GM21576 (cell line): Measurements from ENCODE around the gene TMIGD3.
A peak's percentile ranks its signal among the peaks of the same experiment; 100 is the strongest.

ENCODE experiments used
- ATAC-seq: cut with Tn5 transposase; IDR thresholded peaks from one replicate; pipeline ENCODE4 v1.9.1; 2021; ENCODE audit warnings: mild to moderate bottlenecking, moderate library complexity; ENCODE audit not compliant: unreplicated experiment

TMIGD3 gene

GRCh38 chr1:111509997-111510375, 6.6 kb upstream of the TMIGD3 start:
- no peak for ATAC-seq

GRCh38 chr1:111507411-111508201, 4.2 kb upstream of the TMIGD3 start:
- peak; percentile 47 for ATAC-seq

GRCh38 chr1:111506561-111506960, 3.1 kb upstream of the TMIGD3 start:
- ATAC-seq, result no peak

- ATAC-seq, result peak; percentile 54
These were observed 2.2 kb upstream of the TMIGD3 start for GRCh38 chr1:111505641-111506119.

- no peak for ATAC-seq
These were observed 664 bp upstream of the TMIGD3 start for GRCh38 chr1:111504097-111504496.

GRCh38 chr1:111501645-111502044, 1.8 kb downstream of the TMIGD3 start:
- no peak for ATAC-seq

- no peak for ATAC-seq
These were observed 4.2 kb downstream of the TMIGD3 start for GRCh38 chr1:111499026-111499785.

- no peak for ATAC-seq
These were observed 5.8 kb downstream of the TMIGD3 start for GRCh38 chr1:111497592-111497991.

- ATAC-seq, result no peak
These were observed 7.0 kb downstream of the TMIGD3 start for GRCh38 chr1:111496398-111496797.

- no peak for ATAC-seq
These were observed 12.4 kb downstream of the TMIGD3 start for GRCh38 chr1:111491070-111491469.

- no peak for ATAC-seq
These were observed 13.2 kb downstream of the TMIGD3 start for GRCh38 chr1:111490220-111490619.

- ATAC-seq, result no peak
These were observed 13.8 kb downstream of the TMIGD3 start for GRCh38 chr1:111489604-111490003.

GRCh38 chr1:111488669-111489068, 14.8 kb downstream of the TMIGD3 start:
- ATAC-seq, result no peak

- no peak for ATAC-seq
These were observed 16.3 kb downstream of the TMIGD3 start for GRCh38 chr1:111487133-111487532.

GRCh38 chr1:111486431-111486830, 17.0 kb downstream of the TMIGD3 start:
- no peak for ATAC-seq

GRCh38 chr1:111484391-111485026, 18.9 kb downstream of the TMIGD3 start:
- no peak for ATAC-seq

- ATAC-seq, result no peak
These were observed 19.6 kb downstream of the TMIGD3 start for GRCh38 chr1:111483876-111484275.

GRCh38 chr1:111483166-111483565, 20.3 kb downstream of the TMIGD3 start:
- no peak for ATAC-seq

- ATAC-seq, result peak; percentile 59
These were observed 21.8 kb downstream of the TMIGD3 start for GRCh38 chr1:111481387-111482221.

GRCh38 chr1:111480674-111481073, 22.8 kb downstream of the TMIGD3 start:
- ATAC-seq, result no peak
